A549 (cell line): ENCODE measurements around the gene UGT1A7. TPM values are rescaled to one million over a fixed set of nuclear protein-coding genes. Genes with fewer than 3 reads are reported as not detected.
A peak's percentile ranks its signal among the peaks of the same experiment; 100 is the strongest.

Source experiments
- ATAC-seq, 2 experiments: fragments of 200-7000 bp in 1 of 2; fragments of >200 bp in 1 of 2; cut with Nextera tagmentation in 1 of 2; cut with Tn5 transposase in 1 of 2; 3 replicates each; pipeline versions ENCODE4 v1.8.0 to v1.9.1; 2018 to 2020; ENCODE audit warnings: mild to moderate bottlenecking in 1 of 2, moderate library complexity in 1 of 2
- CTCF ChIA-PET: fragments of 300-600 bp; sonication (Branson Sonifier 250); formaldehyde crosslinking; extraction: SDS; loops from one replicate; lab custom pipeline; 2021; ENCODE audit warnings: antibody characterized with exemption, inconsistent platforms; lab: Yijun Ruan, JAX
- POLR2A ChIA-PET: fragments of 350-600 bp; formaldehyde crosslinking; extraction: SDS; loops from one replicate; lab custom pipeline; 2021; ENCODE audit warnings: antibody characterized with exemption, inconsistent platforms; lab: Yijun Ruan, JAX
- DNase-seq, 2 experiments: peaks; one replicate each; pipeline versions ENCODE4 v3.0.0 to v3.0.0-alpha.2; 2011 to 2016; ENCODE audit warnings: low read depth in 1 of 2, low spot score in 1 of 2
- FAIRE-seq: peaks from 2 replicates; lab custom pipeline; 2011; peaks lifted over from hg19 to GRCh38; lab: Jason Lieb, UNC
- H3K27ac ChIP-seq, 2 experiments: fragments of >200 bp; sonication (Bioruptor Twin); formaldehyde crosslinking; 3 replicates each; pipeline ENCODE4 v1.5.1; 2016 to 2017
- H3K4me1 ChIP-seq: fragments of >200 bp; sonication (Bioruptor Twin); formaldehyde crosslinking; 3 replicates; pipeline ENCODE4 v1.6.1; 2016
- H3K4me2 ChIP-seq: fragments of >200 bp; sonication (Bioruptor Twin); formaldehyde crosslinking; 3 replicates; pipeline ENCODE4 v1.6.1; 2016
- H3K4me3 ChIP-seq: fragments of >200 bp; sonication (Bioruptor Twin); formaldehyde crosslinking; 3 replicates; pipeline ENCODE4 v1.5.1; 2016
- H3K9me3 ChIP-seq: fragments of >200 bp; sonication (Bioruptor Twin); formaldehyde crosslinking; 3 replicates; pipeline ENCODE4 v1.6.1; 2016
- BHLHE40 ChIP-seq: IDR thresholded peaks from 2 replicates; pipeline ENCODE4 v1.6.1; 2012; ENCODE audit warnings: low read depth, low read length, inconsistent platforms
- CBX2 ChIP-seq: fragments of 200-600 bp; sonication (generic); IDR thresholded peaks from 2 replicates; pipeline ENCODE4 v1.6.1; 2016; ENCODE audit warnings: low read depth, mild to moderate bottlenecking, borderline replicate concordance
- CEBPB ChIP-seq, 2 experiments: fragments of >200 bp in 1 of 2; sonication (Bioruptor Twin) in 1 of 2; formaldehyde crosslinking in 1 of 2; IDR thresholded peaks; 2 replicates each; pipeline ENCODE4 v1.6.1; 2012 to 2016
- CHD4 ChIP-seq: fragments of 200-600 bp; sonication (generic); IDR thresholded peaks from 2 replicates; pipeline ENCODE4 v1.6.1; 2016; ENCODE audit warnings: antibody characterized with exemption, mild to moderate bottlenecking, borderline replicate concordance
- EHMT2 ChIP-seq: fragments of 200-600 bp; sonication (generic); IDR thresholded peaks from 2 replicates; pipeline ENCODE4 v1.6.1; 2016; ENCODE audit warnings: antibody characterized with exemption, low read depth, mild to moderate bottlenecking, moderate library complexity
- EP300 ChIP-seq, 2 experiments: fragments of >200 bp; sonication (Bioruptor Twin); formaldehyde crosslinking; IDR thresholded peaks; 2 replicates in 1 of 2; 3 replicates in 1 of 2; pipeline ENCODE4 v1.6.1; 2016 to 2017
- FOSB ChIP-seq: fragments of 250-450 bp; sonication (Bioruptor Pico); IDR thresholded peaks from 2 replicates; pipeline ENCODE4 v1.5.0; 2020; ENCODE audit warnings: mild to moderate bottlenecking, moderate library complexity
- FOXS1 ChIP-seq: fragments of 250-450 bp; sonication (Bioruptor Pico); IDR thresholded peaks from 2 replicates; pipeline ENCODE4 v1.5.0; 2020; ENCODE audit warnings: mild to moderate bottlenecking, moderate library complexity
- HOXA7 ChIP-seq: fragments of 250-450 bp; sonication (Bioruptor Pico); IDR thresholded peaks from 2 replicates; pipeline ENCODE4 v1.5.0; 2020; ENCODE audit warnings: mild to moderate bottlenecking, moderate library complexity
- HOXB13 ChIP-seq: fragments of 250-450 bp; sonication (Bioruptor Pico); IDR thresholded peaks from 2 replicates; pipeline ENCODE4 v1.5.0; 2020; ENCODE audit warnings: low read depth, mild to moderate bottlenecking, moderate library complexity
- JUN ChIP-seq, 2 experiments: fragments of >200 bp; sonication (Bioruptor Twin); formaldehyde crosslinking; IDR thresholded peaks; 2 replicates in 1 of 2; 3 replicates in 1 of 2; pipeline ENCODE4 v1.6.1; 2016 to 2017
- NPAS2 ChIP-seq: fragments of 250-450 bp; sonication (Bioruptor Pico); IDR thresholded peaks from 2 replicates; pipeline ENCODE4 v1.8.0; 2022; ENCODE audit warnings: mild to moderate bottlenecking, moderate library complexity, borderline replicate concordance
- RAD21 ChIP-seq, 2 experiments: fragments of >200 bp in 1 of 2; sonication (Bioruptor Twin) in 1 of 2; formaldehyde crosslinking in 1 of 2; IDR thresholded peaks in 1 of 2; conservative IDR thresholded peaks in 1 of 2; 2 replicates in 1 of 2; 3 replicates in 1 of 2; pipeline ENCODE4 v1.6.1; 2012 to 2018; ENCODE audit warnings: inconsistent platforms in 1 of 2
- RCOR1 ChIP-seq: fragments of 150-350 bp; IDR thresholded peaks from 2 replicates; pipeline ENCODE4 v1.6.1; 2014; ENCODE audit warnings: antibody characterized with exemption, low read length, low read depth
- RNF2 ChIP-seq: fragments of 200-600 bp; sonication (generic); IDR thresholded peaks from 2 replicates; pipeline ENCODE4 v1.6.1; 2016; ENCODE audit warnings: low read depth, mild to moderate bottlenecking, antibody characterized with exemption, moderate library complexity, borderline replicate concordance
- SMC3 ChIP-seq: fragments of >200 bp; sonication (Bioruptor Twin); formaldehyde crosslinking; IDR thresholded peaks from 3 replicates; pipeline ENCODE4 v1.6.1; 2018; ENCODE audit warnings: inconsistent platforms
- TFCP2L1 ChIP-seq: fragments of 250-450 bp; sonication (Bioruptor Pico); IDR thresholded peaks from 2 replicates; pipeline ENCODE4 v1.5.0; 2021; ENCODE audit warnings: mild to moderate bottlenecking
- ZSCAN20 ChIP-seq: fragments of 250-450 bp; sonication (Bioruptor Pico); IDR thresholded peaks from 2 replicates; pipeline ENCODE4 v1.8.0; 2022; ENCODE audit warnings: mild to moderate bottlenecking, moderate library complexity
- WGBS: methylation state at CpG from one replicate; pipeline ENCODE4 v1.1.6; 2017; ENCODE audit errors: missing lambda C conversion rate; 5-methylcytosine and 5-hydroxymethylcytosine counted together
- polyA plus RNA-seq, 4 experiments: library from polyadenylated mRNA; depleted of rRNA in 3 of 4; stranded (reverse); fragments of >200 nt; fragmentation: RNase III in 1 of 4; extraction: RNeasy Plus Mini Kit Qiagen cat#74134 plus additional on column Dnase treatment in 1 of 4; gene quantifications; 2 replicates in 3 of 4; 3 replicates in 1 of 4; pipeline ENCODE4 v1.2.3, GENCODE V29; 2011 to 2017
- TF ChIP-seq, protein P1 (sequence below): fragments of >200 bp; sonication (Bioruptor Twin); formaldehyde crosslinking; IDR thresholded peaks from 3 replicates; pipeline ENCODE4 v1.6.1; 2016
- TF ChIP-seq, protein P2 (sequence below): IDR thresholded peaks from 2 replicates; pipeline ENCODE4 v1.6.1; 2012; ENCODE audit warnings: low read depth, borderline replicate concordance
- TF ChIP-seq, protein P3 (sequence below): fragments of >200 bp; sonication (Bioruptor Twin); formaldehyde crosslinking; IDR thresholded peaks from 3 replicates; pipeline ENCODE4 v1.5.1; 2016
- TF ChIP-seq, protein P4 (sequence below): fragments of 450-650 bp; IDR thresholded peaks from 2 replicates; pipeline ENCODE4 v1.6.1; 2014; ENCODE audit warnings: antibody characterized with exemption
- TF ChIP-seq, protein P5 (sequence below): fragments of 150-350 bp; IDR thresholded peaks from 2 replicates; pipeline ENCODE4 v1.6.1; 2014; ENCODE audit warnings: low read depth, mild to moderate bottlenecking, low read length
- TF ChIP-seq, protein P6 (sequence below): fragments of 200-600 bp; sonication (generic); IDR thresholded peaks from 2 replicates; pipeline ENCODE4 v1.6.1; 2016; ENCODE audit warnings: antibody characterized with exemption, mild to moderate bottlenecking, moderate library complexity

UGT1A7 gene
- polyA plus RNA-seq, 2 of the 4 experiments (the other 2 are of a cell fraction): 8.9 to 9.8 TPM

DNA sequence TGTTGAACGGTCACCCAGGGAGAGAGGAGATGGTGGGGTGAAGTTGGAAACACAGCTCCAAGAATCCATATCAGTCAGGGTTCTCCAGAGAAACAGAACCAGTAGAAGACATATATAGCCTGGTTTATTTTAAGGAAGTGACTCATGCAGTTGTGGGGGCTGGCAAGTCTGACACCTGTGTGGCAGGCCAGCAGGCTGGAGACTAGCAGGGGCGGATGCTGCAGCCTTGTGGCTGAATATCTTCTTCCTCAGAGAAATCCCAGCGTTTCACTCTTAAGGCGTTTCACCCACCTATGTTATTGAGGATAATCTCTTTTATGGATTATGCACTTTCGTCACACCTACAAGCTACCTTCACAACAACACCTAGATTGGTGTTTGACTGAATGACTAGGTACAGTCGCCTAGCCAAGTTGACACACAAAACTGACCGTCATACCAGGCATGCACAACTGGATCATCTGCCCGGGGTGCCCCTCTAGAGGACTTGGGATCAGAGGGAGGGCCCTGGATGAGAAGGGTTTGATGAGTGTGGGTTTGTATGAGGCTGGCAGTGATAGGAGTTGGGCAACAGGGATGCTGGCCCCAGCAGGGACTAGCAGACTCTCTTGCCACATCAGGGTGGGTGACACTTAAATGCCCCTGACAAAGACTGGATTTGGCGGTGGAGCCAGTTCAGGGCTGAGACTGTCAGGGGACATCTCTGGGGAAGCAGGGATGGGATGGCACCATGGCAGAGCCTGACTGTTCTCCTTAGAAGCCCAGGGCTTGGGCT lies 119.8 kb downstream of the UGT1A7 start:
- peak overlapping the region; percentile 27 to 65; a peak in 4 of 6 replicates for H3K27ac ChIP-seq
- H3K4me2 ChIP-seq: peak overlapping the region; percentile 39; the same call in 1 of the 3 replicates
- peaks cover 8% of the 10 kb centered on the region for H3K4me1 ChIP-seq
- ChIA-PET POLR2A (no interaction called here), CTCF (interaction anchor here (0.5 to 0.9 kb wide), 2 partner anchors 31 to 259 kb away, joined by 3 to 4 read pairs; no protein-coding TSS in a partner anchor)
- FAIRE-seq (no peak), ATAC-seq (peak in 1 of 2 experiments; percentile 50; a peak in 2 of 6 replicates), DNase-seq (no peak)
- no peaks in the 10 kb centered on the region for H3K9me3 ChIP-seq
- TF ChIP-seq, protein P1, sequence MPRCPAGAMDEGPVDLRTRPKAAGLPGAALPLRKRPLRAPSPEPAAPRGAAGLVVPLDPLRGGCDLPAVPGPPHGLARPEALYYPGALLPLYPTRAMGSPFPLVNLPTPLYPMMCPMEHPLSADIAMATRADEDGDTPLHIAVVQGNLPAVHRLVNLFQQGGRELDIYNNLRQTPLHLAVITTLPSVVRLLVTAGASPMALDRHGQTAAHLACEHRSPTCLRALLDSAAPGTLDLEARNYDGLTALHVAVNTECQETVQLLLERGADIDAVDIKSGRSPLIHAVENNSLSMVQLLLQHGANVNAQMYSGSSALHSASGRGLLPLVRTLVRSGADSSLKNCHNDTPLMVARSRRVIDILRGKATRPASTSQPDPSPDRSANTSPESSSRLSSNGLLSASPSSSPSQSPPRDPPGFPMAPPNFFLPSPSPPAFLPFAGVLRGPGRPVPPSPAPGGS: no peak
- no peak for TF ChIP-seq ZSCAN20 (CRISPR knock-in tag)
- no peak for TF ChIP-seq RAD21 (conservative IDR thresholded peaks at IDR 0.05 in 1 of 2, IDR thresholded peaks at IDR 0.05 in 1 of 2)
- TF ChIP-seq BHLHE40: no peak
- TF ChIP-seq CEBPB (IDR thresholded peaks at IDR 0.05): no peak
- TF ChIP-seq RCOR1: no peak
- TF ChIP-seq NPAS2 (CRISPR knock-in tag): no peak
- no peak for TF ChIP-seq CHD4
- TF ChIP-seq, protein P2, sequence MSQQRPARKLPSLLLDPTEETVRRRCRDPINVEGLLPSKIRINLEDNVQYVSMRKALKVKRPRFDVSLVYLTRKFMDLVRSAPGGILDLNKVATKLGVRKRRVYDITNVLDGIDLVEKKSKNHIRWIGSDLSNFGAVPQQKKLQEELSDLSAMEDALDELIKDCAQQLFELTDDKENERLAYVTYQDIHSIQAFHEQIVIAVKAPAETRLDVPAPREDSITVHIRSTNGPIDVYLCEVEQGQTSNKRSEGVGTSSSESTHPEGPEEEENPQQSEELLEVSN: no peak
- no peak for TF ChIP-seq JUN (IDR thresholded peaks at IDR 0.05)
- TF ChIP-seq CBX2: no peak
- TF ChIP-seq, protein P3, sequence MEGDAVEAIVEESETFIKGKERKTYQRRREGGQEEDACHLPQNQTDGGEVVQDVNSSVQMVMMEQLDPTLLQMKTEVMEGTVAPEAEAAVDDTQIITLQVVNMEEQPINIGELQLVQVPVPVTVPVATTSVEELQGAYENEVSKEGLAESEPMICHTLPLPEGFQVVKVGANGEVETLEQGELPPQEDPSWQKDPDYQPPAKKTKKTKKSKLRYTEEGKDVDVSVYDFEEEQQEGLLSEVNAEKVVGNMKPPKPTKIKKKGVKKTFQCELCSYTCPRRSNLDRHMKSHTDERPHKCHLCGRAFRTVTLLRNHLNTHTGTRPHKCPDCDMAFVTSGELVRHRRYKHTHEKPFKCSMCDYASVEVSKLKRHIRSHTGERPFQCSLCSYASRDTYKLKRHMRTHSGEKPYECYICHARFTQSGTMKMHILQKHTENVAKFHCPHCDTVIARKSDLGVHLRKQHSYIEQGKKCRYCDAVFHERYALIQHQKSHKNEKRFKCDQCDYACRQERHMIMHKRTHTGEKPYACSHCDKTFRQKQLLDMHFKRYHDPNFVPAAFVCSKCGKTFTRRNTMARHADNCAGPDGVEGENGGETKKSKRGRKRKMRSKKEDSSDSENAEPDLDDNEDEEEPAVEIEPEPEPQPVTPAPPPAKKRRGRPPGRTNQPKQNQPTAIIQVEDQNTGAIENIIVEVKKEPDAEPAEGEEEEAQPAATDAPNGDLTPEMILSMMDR: no peak
- TF ChIP-seq, protein P4, sequence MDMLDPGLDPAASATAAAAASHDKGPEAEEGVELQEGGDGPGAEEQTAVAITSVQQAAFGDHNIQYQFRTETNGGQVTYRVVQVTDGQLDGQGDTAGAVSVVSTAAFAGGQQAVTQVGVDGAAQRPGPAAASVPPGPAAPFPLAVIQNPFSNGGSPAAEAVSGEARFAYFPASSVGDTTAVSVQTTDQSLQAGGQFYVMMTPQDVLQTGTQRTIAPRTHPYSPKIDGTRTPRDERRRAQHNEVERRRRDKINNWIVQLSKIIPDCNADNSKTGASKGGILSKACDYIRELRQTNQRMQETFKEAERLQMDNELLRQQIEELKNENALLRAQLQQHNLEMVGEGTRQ: no peak
- no peak for TF ChIP-seq RNF2
- TF ChIP-seq EHMT2: no peak
- no peak for TF ChIP-seq TFCP2L1
- no peak for TF ChIP-seq FOSB (CRISPR knock-in tag)
- TF ChIP-seq EP300 (IDR thresholded peaks at IDR 0.05): no peak
- no peak overlapping the region for H3K4me3 ChIP-seq
- 84% methylated on average over 9 of the region's 9 CpGs for WGBS

DNA sequence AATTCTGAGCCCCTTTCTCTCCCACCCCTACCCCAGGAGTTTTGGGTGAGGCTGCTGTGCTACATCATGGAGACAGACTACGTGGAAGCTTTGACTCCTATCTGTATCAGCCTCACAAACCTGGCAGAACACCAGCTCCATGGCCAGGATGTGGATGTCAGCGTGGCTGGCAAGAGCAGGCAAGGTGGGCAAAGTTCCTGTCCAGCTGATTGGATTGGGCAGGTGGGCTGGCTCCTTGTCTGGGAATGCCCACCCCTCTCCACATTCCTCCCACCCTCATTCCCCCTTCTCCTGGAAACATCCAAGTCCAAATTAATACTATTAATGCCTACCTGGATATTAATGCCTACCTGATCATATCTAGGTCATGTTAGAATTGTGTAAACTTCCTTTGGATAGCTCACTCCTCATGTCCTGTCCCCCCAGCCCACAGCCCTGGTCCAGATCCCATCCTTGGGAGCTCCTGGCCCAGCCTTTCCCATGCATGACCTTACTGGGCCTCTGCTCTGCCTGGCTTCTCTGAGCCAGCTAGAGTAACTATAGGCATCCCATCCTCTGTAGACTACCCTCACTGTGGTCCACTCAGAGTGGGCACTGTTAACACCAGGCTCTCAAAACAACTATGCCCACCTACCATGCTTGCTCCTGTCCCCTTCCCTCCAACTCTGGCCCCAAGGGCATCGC lies 120.6 kb downstream of the UGT1A7 start:
- DNase-seq (no peak), ATAC-seq (no peak), FAIRE-seq (no peak)
- ChIA-PET CTCF (interaction anchor here (0.9 kb wide), 1 partner anchor 30 kb away, joined by 3 read pairs; no protein-coding TSS in a partner anchor), POLR2A (no interaction called here)
- Histone ChIP-seq H3K4me2 (no peak overlapping the region), H3K4me3 (no peak overlapping the region), H3K4me1 (peaks cover 8% of the 10 kb centered on the region), H3K9me3 (no peaks in the 10 kb centered on the region), H3K27ac (peak overlapping the region; percentile 18 to 65; a peak in 3 of 6 replicates)
- WGBS: 100% methylated on average over 2 of the region's 3 CpGs
- TF ChIP-seq FOXS1 (no peak), SMC3 (no peak), HOXB13 (CRISPR knock-in tag) (no peak), NPAS2 (CRISPR knock-in tag) (no peak), HOXA7 (CRISPR knock-in tag) (no peak), TFCP2L1 (no peak)
- TF ChIP-seq, protein P5, sequence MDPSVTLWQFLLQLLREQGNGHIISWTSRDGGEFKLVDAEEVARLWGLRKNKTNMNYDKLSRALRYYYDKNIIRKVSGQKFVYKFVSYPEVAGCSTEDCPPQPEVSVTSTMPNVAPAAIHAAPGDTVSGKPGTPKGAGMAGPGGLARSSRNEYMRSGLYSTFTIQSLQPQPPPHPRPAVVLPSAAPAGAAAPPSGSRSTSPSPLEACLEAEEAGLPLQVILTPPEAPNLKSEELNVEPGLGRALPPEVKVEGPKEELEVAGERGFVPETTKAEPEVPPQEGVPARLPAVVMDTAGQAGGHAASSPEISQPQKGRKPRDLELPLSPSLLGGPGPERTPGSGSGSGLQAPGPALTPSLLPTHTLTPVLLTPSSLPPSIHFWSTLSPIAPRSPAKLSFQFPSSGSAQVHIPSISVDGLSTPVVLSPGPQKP: no peak
- TF ChIP-seq, protein P6, sequence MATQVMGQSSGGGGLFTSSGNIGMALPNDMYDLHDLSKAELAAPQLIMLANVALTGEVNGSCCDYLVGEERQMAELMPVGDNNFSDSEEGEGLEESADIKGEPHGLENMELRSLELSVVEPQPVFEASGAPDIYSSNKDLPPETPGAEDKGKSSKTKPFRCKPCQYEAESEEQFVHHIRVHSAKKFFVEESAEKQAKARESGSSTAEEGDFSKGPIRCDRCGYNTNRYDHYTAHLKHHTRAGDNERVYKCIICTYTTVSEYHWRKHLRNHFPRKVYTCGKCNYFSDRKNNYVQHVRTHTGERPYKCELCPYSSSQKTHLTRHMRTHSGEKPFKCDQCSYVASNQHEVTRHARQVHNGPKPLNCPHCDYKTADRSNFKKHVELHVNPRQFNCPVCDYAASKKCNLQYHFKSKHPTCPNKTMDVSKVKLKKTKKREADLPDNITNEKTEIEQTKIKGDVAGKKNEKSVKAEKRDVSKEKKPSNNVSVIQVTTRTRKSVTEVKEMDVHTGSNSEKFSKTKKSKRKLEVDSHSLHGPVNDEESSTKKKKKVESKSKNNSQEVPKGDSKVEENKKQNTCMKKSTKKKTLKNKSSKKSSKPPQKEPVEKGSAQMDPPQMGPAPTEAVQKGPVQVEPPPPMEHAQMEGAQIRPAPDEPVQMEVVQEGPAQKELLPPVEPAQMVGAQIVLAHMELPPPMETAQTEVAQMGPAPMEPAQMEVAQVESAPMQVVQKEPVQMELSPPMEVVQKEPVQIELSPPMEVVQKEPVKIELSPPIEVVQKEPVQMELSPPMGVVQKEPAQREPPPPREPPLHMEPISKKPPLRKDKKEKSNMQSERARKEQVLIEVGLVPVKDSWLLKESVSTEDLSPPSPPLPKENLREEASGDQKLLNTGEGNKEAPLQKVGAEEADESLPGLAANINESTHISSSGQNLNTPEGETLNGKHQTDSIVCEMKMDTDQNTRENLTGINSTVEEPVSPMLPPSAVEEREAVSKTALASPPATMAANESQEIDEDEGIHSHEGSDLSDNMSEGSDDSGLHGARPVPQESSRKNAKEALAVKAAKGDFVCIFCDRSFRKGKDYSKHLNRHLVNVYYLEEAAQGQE: no peak
